Subcutaneous adipose tissue (tissue), 4 donors: ENCODE measurements around the gene GIGYF1. TPM values are rescaled to one million over a fixed set of nuclear protein-coding genes. Genes with fewer than 3 reads are reported as not detected.

ENCODE experiments used
- total RNA-seq, 4 donors: library from RNA; depleted of rRNA; stranded (reverse); fragments of >200 nt; gene quantifications; one replicate each; pipeline ENCODE4 v1.1.0, GENCODE V29; 2016
- TF ChIP-seq, protein P1 (sequence below): fragments of 450-650 bp; IDR thresholded peaks from one replicate; pipeline ENCODE4 v1.5.1; 2016; ENCODE audit warnings: low read depth, mild to moderate bottlenecking, control low read depth, antibody characterized with exemption, moderate library complexity

Gene GIGYF1
- total RNA-seq, 4 donors from 2014 or later, result 9.0 to 44.3 (median 20.0) TPM

DNA sequence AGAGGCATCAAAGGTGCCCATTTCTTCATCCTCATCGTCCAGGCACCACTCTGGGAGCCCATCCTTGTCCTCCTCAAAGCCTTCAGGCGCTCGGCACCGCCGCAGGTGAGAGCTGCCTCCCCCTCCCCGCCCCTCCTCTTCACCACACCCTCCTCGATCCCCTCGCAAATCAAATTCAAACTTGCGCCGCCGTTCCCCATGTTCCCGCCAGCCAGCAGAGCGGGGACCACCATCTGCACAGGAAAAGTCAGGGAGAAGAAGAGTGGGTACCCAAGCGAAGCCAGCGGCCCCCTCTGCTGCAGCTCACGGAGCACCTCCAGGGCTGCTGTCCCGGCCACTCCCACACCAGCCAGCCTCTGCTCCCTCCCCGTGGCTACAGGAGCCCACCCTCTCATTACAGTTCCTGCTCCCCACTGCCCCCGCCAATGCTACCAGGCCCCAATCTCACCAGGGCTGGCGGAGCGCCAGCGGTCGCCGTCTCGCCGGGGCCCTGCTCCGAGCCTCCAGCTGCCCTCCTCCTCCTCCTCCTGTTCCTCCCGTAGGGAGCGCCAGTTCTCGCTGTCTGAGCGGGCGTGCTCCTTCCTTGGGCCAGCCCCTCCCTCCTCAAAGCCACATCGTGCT lies 7.7 kb downstream of the GIGYF1 start:
- TF ChIP-seq, protein P1, sequence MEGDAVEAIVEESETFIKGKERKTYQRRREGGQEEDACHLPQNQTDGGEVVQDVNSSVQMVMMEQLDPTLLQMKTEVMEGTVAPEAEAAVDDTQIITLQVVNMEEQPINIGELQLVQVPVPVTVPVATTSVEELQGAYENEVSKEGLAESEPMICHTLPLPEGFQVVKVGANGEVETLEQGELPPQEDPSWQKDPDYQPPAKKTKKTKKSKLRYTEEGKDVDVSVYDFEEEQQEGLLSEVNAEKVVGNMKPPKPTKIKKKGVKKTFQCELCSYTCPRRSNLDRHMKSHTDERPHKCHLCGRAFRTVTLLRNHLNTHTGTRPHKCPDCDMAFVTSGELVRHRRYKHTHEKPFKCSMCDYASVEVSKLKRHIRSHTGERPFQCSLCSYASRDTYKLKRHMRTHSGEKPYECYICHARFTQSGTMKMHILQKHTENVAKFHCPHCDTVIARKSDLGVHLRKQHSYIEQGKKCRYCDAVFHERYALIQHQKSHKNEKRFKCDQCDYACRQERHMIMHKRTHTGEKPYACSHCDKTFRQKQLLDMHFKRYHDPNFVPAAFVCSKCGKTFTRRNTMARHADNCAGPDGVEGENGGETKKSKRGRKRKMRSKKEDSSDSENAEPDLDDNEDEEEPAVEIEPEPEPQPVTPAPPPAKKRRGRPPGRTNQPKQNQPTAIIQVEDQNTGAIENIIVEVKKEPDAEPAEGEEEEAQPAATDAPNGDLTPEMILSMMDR, result no peak

- TF ChIP-seq, protein P1, result no peak
Measured at GRCh38 chr7:100685631-100686145, 8.4 kb downstream of the GIGYF1 start.

- TF ChIP-seq, protein P1, result no peak
Measured at GRCh38 chr7:100685049-100685605, 8.9 kb downstream of the GIGYF1 start.

DNA sequence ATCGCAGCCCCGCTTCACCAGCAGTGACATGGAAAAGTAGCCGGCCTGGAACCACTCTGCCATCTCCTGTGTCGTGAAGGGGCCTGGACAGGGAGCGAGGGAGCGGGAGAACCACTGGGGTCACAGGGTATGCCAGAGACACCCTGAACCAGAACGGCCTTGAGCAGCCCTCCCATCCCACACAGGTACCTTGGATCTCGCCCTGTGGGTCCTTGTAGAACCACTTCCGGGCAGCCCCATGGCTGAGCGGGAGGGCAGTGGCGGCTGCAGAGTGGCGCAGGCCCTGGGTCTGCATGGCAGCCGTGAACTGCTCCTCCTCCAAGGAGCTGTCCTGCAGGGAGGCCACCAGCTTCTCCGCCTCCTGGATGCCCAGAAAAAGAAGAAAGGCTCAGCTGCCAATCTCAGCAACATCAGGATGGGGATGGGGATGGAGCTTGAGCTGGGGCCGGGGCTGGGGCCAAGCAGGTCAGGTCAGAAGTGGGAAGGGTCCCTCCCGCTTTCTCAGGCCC lies 9.5 kb downstream of the GIGYF1 start:
- TF ChIP-seq, protein P1, result no peak

DNA sequence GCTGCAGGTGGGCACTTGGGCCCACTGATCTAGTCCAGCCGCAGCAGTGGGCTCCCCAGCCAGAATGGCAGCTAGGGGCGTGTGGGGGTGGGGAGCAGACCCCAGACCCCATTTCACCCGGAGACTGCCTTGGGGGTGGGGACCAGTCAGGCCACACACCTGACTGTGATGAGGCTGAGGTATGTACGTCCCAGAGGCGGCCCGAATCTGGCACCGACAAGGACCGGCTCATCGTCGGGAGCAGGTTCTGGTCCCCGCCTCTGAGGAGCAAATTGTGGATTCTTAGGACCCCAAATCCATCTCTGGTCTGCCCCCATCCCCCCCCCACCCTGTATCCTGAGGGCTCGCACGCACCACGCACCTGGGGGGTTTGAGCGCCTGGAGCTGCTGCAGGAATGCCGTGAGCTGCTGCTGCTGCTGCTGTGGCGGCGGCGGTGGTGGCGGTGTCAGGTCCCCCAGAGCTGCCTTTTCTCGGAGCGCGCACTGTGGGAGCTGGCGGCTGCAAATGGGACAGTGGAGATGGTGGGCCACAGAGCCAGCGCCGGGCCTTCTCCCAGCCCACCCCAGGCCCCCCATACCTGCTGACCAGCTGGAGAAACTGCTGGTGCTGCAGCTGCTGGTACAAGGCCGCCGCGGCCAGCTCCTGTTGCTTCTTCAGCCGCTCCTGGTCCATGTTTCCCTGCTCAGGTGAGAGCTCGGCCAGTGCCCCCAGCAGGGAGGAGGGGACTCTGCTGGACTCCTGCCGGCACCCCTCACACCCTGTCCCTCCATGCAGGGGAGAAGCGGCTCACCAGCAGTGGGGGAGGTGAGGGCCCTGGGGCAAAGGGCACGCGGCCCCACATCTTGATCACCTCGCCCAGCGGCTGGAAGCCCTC lies 10.2 kb downstream of the GIGYF1 start:
- TF ChIP-seq, protein P1, result no peak

DNA sequence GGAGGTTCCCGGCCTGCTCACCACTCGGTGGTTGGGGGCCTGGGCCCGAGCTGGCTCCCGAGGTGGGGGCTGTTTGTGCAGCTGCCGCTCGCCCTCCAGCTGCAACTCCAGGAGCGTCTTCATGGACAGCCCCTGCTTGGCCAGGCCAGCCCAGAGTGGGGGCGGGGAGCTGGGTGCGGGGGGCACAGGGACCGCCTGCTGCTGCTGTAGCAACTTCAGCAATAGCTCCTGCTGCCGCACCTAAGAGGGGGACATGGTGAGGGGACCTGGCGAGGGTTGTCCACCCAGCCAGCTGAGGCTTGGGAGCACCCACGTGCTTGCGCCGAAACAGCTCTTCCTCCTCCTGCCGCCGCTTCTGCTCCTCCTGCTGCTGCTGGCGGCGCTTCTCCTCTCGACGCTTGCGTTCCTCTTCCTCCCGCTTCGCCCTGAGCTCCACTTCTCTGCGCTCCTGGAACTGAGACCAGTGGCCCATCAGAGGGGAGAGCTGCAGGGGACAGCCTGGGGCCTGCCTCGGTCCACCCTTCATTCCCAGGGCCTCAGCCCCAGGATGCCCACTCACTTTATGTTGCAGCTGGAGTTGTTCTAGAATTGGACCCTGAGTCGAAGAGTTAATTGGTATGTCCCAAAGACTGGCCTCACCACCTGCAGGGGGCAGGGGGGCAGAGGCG lies 10.9 kb downstream of the GIGYF1 start:
- TF ChIP-seq, protein P1, result no peak
